ENCODE results near the gene ENO3.

ENO3 gene

DNA sequence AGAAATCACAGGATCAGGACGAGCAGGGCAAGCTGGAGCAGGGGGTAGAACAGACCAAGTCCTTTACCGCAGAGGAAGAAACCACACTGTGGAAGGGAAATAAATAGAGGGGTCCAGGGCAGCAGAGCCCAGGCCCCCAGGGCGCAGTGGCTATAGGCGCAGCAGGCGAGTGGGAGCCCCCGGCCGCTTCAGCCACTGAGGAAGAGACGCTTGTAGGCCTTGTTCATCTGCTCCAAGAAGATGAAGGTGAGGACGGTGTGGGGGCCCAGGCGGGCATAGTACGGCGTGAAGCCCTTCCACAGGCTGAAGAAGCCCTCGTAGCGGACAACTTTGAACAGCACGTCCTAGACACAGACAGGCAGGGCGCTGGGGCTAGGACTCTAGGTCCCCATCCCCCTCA, 13.4 kb upstream of the ENO3 start:
- DNase-seq (ENCODE audit: low spot score), result no peak

DNA sequence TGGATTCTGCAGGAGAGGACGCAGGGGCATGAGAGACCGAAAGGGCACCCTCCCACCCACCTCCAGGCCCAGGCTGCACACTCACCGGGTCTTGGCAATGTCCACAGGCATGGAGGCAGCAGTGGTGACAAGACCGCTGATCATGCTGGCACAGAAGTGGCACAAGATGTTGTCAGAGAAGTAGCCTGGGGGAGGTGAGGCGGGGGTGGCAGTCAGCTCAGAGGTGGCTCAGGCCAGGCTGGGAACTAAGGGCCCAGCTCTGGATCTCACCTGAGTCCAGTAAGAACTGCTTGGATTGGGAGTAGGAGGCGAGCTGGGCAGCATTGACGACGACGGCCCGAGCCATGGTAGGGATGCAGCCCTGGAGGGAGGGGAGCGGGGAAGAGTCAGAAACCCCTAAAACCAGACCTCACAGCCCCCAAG, 12.8 kb upstream of the ENO3 start:
- DNase-seq (ENCODE audit: low spot score), result no peak

DNA sequence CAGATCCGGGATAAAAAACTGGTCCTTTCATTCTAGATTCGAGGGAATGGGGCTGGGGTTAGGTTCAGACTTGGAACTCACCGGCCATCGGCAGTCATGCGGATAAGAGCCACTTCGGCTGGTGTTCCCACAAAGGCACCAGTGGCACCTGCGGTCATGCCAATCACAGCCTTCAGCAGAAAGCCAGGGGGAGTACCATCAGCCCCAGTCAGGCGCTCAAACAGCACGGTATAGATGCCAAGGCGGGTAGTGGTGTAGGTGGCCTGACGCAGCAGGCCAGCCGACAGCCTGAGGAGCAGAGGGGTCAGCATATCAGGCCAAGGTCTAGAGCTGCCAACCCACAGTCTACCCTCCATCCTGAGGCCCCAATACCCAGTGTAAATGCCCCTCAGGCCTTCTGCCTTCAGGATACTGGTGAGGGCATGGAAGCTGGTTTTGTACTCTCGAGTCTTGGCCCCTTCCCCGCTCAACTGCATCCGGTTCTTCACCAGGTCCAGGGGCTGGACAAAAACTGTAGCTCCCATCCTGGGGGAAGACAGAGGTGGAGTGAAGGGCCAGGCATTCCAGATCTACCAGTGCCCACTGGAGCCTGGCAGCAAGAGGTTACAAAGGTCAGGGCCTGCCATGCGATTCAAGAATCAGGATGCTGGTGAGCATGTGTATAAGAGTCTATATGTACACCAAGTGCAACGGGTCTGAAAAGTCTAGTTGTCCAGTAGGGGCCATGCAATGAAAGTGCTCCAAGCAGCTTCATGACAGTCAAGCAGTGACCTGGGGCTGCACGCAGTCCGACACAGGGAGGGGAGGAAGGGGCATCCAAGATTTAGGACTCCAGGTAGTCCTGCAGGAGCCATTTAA, 12.0 kb upstream of the ENO3 start:
- DNase-seq (ENCODE audit: low spot score), result no peak

DNA sequence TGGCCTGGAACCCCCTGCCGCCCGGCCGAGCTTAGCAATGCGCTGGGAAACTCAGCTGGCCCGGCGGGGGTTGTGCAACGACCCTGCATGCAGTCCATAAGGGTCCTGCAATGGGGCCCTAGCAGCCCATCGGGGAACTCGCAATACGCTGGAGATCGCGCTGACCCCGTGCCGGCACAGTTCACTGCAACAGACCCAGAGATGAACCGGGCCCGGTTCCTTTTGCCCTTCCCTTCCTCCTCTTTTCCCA, 11.4 kb upstream of the ENO3 start:
- DNase-seq (ENCODE audit: low spot score), result no peak

DNA sequence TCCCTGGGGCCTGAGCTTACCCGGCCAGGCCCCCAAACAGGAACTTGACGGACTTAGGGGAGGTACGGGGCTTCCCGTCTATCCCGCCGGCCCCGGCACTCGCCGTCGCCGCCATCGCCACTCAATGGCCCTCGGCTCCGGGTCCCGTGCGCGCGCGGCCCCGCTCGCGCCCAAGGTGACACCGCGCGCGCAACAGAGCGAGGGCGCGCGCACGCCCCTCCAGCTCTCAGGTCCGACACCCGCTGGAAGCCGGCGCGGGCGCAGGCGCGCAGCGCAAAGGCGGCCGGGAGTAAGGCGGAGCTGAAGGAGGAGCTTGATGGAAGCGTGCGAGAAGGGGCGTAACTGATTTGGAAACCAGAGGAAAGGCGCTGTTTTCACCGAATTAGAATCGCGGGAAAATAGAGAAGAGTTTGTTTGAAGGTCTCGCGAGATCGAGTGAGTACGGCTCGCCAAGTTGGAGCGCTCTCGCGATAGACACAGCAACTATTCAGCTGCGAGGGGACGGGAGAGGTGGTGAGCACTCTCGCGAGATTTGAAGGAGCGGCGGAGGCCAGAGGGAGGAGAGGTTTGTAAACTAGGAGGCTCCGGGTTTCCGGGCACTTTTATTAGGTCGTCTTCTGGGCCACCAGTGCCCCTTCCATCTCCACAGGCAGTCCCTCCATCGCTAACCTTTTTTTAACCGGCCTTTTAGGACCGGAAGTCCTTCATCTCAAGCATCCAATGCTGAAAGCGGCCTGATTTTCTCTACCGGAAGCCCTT, 10.9 kb upstream of the ENO3 start, which contains the start of the genes RNF167 and SLC25A11:
TSS of gene RNF167 (plus strand) at position 473 of the 759 bp plus-strand sequence. CDS start 642 bp downstream, outside the sequence.
TSS of gene SLC25A11 (minus strand) at position 251 of the 759 bp plus-strand sequence. CDS start at position 115, 136 bp downstream.
- peak; percentile 97 for DNase-seq (ENCODE audit: low spot score)

DNA sequence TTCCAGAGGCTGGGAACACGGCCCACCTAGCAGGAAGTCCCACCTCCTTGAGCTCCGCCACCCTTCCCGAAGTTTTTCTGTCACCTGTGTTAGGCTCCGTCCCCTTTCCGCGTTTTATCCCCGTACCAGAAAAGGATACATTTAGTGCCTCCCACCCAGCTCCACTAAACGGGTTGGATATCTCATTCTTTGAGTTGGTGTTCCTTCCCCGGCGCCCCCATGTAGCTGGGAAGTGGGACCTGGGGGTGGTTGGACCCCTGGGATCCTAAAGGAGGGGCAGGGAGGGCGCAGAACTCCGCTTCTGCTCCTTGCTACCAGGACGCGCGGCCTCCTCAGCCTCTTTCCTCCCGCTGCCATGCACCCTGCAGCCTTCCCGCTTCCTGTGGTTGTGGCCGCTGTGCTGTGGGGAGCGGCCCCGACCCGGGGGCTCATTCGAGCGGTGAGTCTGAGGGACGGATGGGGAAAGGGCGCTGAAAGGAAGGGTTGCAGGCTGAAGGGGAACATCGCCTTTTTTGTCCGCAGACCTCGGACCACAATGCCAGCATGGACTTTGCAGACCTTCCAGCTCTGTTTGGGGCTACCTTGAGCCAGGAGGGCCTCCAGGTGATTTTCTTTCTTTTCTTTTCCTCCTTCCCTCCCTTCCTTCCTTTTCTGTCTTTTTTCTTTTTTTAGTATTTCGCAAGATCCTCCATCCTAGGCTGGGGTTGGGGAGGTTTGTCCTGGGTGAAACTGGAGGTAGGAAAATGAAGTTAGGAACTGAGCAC, 10.2 kb upstream of the ENO3 start:
- peak; percentile 78 for DNase-seq (ENCODE audit: low spot score)

DNA sequence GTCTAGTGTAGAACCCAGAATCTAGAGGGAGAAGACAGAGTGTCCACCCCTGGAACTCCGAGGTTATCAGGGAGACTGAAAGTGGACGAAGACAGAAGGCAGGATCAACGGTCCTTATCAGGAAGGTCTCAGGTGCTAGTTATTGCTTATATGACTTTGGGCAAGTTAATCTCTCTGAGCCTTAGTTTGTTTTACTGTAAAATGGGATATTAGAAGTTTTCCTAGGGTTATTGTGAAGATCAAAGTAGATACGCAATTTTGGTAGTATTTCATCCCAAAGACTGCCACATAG, 9.7 kb upstream of the ENO3 start:
- no peak for DNase-seq (ENCODE audit: low spot score)

DNA sequence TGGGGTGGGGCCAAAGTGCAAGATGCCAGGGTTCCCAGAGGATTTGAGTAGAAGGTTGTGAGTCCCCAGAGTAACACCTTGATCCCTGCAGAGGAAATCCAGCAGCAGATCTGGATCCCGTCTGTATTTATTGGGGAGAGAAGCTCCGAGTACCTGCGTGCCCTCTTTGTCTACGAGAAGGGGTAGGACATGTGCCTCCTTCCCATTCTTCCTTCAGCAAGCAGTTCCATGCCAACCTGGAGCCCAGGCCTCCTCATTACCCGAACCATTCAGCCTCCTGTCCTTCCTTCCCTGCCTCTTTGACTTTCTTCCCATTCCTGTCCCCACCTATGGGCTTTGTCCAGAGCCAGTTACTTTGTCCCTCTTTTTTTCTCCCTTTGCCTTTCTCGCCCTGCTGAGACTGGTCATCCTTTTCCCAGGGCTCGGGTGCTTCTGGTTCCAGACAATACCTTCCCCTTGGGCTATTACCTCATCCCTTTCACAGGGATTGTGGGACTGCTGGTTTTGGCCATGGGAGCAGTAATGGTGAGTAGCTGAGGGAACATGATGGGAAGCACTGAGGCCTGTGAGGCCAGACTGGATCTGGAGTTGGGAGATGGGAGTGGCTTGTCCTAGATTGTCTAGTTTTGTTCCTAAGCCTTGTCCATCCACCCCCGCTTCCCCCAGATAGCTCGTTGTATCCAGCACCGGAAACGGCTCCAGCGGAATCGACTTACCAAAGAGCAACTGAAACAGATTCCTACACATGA, 8.0 kb upstream of the ENO3 start:
- DNase-seq (ENCODE audit: low spot score), result no peak

DNA sequence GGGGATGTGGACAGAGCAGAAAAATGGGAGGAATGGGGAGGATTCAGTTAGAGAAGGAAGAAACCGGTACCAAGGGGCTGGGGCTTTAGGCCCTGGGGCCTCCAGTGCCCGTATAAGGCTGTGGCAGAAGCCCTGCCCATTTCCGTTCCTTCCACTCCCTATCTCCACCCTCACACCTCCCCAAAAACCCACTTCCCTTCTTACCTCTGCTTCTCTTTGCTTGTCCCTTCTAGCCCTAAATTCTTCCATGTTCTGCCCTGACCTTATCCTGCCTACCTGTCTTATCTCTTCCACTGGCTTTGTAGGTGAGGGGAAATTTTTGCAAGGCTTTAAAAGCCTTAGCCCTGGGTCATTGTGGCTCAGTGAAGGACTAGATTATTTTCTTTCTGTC, 6.8 kb upstream of the ENO3 start:
- DNase-seq (ENCODE audit: low spot score), result no peak

DNA sequence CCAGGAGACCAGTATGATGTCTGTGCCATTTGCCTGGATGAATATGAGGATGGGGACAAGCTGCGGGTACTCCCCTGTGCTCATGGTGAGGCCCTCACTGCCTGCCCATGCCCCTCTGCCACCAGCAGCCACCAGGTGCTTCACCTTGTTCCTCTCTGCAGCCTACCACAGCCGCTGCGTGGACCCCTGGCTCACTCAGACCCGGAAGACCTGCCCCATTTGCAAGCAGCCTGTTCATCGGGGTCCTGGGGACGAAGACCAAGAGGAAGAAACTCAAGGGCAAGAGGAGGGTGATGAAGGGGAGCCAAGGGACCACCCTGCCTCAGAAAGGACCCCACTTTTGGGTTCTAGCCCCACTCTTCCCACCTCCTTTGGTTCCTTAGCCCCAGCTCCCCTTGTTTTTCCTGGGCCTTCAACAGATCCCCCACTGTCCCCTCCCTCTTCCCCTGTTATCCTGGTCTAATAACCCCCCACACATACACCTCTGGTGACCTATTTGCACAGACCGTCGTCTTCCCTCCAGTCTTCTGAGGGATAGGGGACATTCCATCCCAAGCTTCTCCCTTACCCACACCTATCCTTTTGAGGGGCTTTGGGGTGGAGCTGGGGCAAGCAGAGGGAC, 6.3 kb upstream of the ENO3 start:
- DNase-seq (ENCODE audit: low spot score), result no peak

DNA sequence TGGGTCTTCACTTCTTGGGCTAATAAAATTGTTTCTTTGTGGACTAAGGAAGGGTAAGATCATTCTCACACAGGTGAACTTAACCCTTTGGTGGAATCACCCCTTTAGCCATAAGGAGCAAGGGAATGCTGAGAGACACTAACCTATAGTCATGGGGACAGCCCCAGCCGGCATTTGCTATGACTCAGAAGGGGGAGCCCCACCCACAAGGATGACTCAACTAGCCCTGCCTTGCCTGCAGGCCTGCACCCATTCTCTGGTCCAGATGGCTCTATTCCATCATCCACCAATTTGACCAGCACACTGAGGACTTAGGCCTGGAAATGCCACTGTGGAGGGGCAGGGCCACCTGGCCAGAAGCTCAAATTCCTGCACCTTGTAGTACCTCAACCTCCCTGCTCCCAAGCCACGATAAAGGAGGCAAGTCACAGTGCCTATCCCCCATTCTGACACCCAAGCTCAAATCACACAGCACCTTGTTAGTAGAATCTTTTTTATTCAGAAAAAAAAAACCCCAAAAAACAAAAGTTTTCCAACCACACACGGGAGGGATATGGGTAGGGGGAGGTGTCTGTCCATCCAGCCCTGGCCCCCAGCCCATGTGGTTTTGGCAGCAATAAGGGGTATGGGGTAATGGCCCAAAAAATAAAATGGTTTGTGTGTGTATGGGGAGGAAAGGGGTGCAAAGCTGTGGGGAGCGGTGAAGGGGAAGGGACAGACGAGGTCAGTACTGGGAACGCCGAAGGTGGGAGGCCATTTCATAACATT, 5.6 kb upstream of the ENO3 start:
- DNase-seq (ENCODE audit: low spot score), result no peak

DNA sequence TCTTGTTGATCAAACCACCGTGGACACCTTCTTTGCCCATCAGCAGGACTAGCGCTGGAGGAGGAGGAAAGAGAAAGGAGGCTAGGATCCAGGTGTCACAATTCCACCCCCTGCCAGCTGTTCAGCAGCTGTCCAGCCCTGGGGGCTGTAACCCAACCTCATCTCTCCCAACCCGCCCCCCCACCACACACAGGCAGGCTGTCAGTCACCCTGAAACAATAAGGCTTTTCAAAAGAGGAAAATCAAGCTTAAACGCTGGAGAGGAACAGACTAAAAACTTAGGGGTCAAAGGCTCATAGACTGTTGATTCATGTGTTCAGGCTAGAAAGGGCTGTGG, 5.0 kb upstream of the ENO3 start:
- DNase-seq (ENCODE audit: low spot score), result no peak

DNA sequence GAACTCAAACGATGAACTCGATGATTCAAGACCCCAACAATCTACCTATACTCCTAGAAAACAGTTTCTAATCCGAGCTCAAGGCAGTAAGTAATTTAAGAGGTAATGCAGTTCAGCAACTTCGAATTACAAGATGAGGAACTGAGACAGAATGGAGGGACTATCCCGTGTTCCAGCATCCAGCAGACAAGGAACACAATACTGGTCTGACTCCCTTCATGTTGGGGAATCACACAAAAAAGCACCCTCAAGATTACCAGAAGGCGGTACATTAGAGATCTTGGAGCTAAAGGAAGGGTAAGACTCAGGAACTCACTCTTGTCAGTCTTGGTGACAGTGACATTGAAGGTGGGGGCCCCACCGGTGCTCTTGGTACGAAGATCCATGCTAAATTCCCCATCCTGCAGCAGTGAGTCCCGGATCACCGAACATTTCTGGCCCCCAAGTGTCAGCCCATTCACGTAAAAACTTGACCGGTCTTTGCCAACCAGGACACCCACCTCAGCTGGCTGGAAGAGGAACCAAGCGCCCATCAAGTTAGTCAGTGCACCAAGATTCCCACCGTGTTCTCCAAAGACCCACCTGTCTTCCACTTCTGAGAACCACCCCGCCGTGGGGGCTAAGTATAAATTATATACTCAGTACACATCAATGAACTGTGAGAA, 4.5 kb upstream of the ENO3 start:
- no peak for DNase-seq (ENCODE audit: low spot score)

DNA sequence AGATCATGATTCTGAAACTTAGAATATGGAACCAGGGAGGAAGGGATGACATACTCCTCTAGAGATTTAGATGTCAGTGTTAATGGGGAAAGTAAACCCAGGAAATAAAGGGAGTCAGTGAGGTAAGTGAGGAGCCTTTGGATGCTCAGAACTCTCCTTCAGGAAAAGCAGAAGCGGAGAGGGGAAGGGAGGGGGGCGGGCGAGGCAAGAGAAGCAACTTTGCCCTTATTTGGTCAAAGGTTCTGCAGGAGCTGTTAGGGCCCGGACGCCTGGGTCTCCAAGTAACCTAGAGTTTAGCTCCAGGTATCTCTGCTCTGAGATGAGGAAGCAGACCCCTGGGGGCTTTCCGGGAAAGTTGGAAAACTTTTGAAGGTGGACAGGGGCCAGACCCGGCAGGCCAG, 3.9 kb upstream of the ENO3 start:
- DNase-seq (ENCODE audit: low spot score), result no peak

DNA sequence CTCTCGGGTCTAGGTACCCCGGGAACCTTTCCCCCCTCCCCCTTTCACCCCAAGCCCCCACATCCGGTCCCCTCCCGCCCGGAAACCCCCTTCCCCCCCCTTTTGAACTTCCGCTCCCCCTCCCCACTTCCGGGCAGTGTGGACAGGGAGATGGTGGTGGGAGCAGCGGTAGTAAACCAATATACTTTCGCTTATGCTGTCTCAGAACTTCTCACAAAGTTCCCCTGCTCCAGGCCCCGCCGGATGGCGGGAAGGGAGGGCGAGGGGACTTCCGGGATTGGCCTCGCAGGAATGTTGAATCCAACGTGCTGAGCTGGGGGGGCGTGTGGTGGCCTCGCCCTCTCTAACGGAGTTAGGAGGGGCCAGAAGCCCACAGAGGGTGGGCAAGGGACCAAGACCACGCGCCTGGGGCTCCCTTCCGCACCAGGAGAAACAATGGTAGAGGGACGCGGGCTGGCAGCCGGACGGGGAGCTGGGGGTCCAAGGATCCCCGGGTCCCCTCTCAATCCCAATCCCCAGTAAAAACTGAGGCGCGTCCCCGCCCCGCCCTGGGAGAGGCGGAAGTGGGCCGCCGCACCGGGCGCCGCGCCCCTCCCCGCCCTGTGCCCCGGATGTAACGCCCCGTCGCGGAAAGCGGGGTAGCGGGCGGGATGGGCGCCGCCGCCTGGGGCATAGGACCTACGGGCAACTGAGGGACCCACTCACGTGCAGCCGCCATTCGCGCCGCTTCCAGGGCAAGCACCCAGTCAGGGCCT, 3.3 kb upstream of the ENO3 start:
- DNase-seq (ENCODE audit: low spot score), result peak; percentile 62

DNA sequence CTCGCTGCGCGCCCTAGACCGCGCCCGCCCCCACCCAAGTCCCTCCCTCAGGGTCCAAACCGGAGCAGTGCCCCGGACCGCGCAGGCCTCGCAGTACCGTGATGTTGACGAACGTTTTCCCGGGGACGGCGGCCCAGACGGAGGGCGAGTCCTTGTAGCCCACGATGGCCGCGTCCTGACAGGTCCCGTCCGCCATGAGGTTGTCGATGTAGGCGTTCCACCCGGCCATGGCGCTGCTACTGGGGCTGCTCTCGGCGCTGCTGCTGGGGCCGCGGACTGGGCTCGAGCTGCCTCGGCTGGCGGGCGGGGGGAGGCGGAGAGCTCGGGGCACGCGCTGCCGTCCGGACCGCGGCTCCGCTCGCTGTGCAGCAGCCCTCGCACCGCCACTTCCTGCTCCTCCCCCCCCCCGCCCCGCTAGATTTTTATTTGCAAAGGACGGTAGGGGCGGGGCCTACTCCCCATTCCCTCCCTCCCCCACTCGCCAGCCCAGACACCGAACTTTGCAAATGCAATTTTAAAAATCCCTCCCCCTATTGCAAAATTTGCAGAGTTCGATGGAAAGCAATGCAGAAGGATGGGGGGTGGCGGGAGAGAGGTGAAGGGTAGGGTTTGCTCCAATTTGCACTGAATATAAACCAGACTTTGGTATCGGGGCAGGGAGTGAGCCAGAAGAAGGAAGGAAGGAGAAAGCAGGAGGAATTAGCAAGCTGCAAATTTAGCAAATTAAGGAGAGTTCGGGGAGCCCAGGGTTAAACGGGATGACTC, 2.6 kb upstream of the ENO3 start, which contains the start of gene PFN1:
TSS of gene PFN1 (minus strand) at position 365 of the 765 bp plus-strand sequence. CDS start at position 229, 136 bp downstream.
- peak; percentile 82 for DNase-seq (ENCODE audit: low spot score)

DNA sequence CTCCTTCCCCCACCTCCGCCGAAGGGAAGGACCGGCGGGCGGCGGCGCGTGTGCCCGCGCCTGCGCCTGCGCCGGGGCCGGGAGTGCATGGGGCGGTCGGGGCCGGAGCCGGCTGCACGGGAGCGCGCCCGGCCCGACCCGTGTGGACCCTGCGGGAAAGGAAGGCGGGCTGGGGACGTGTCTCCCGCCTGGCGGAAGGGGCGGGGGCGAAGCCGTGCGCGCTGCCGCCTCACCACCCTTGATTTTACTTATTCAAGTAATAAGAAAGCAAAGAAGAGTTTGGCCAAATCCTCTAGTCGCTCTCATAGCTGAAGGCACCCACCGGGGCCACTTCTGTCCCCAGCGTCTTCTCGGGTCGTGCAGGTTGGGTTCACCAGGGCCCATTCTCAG, 2.0 kb upstream of the ENO3 start:
- DNase-seq (ENCODE audit: low spot score), result peak; percentile 92

DNA sequence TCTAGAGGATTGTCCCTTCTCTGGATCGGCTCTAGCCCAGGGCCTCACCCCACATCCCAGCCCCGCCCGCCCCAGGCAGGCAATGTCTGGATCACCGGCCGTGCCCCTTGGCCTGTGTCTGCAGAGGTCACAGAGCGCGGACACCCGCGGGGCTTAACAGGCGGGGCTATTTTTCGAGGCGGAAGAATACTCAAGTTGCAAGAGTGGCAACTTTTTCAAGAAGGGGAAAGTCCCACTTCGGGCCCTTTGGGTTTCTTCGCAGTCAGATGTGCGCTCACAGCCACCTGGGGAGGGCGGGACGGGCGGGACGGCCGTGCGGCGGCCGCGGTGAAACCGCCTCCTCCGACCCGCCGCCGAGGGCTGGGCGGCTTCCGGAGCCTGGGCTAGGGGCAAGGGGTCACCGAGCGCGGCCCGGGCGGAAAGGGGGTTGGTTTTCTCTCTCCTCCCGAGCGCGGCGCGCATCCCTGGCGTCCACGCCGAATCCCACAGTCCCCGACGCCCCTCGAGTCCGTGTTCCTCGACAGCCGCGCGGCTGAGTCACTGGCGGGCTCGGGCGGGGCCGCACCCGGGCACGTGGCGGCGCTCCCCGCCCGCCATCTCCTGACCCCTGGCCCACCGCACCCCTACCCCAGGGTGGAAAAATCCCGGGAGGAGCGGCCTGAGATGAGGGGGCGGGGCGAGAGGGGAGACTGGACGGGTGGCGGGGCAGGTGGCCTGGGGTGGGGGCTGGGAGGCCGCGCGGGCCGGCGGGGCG, 1.4 kb upstream of the ENO3 start:
- DNase-seq (ENCODE audit: low spot score), result peak; percentile 56

Measured in iPS-NIHi11 (cell line).